Adrenal gland (tissue), 5 donors: Measurements from ENCODE around the gene GALNT7.
A peak's percentile ranks its signal among the peaks of the same experiment; 100 is the strongest.

ENCODE experiments used
- CTCF ChIP-seq, 6 experiments: fragments of 450-650 bp in 4 of 6; fragments of 200-600 bp in 2 of 6; sonication (generic) in 1 of 6; IDR thresholded peaks; 1 replicate in 5 of 6; 2 replicates in 1 of 6; pipeline versions ENCODE4 v1.5.1 to v1.8.0; 2016 to 2021; ENCODE audit warnings: antibody characterized with exemption in 6 of 6, mild to moderate bottlenecking in 2 of 6, moderate library complexity in 1 of 6
- POLR2A ChIP-seq, 2 donors: fragments of 450-650 bp; IDR thresholded peaks; one replicate each; pipeline ENCODE4 v1.6.1; 2017; ENCODE audit warnings: antibody characterized with exemption in 2 of 2, mild to moderate bottlenecking in 2 of 2, moderate library complexity in 1 of 2
- donor health status: DM: no; HTN: no; CAD: no.

DNA sequence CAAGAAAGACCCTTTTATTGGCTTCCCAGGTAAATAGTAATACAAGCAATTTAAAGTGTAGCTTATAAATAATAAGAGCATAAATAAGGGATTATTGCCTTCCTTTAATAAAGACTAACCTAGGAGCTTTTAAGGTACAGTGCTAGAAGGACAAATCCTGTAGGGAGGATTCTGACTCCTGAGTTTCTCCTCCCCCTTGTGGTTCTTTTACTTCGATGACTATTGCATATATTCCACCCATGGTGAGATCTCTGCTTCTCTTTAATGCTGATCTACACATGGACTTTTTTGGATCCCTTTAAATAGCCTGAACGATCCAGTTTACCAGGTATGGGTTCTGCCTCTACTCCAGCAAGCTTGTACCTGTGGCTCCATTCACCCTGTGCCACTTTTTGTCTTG lies 2.5 kb downstream of the GALNT7 start:
- TF ChIP-seq CTCF (IDR thresholded peaks at IDR 0.05) = peak in 1 of 6 experiments; percentile 11
- no peak for TF ChIP-seq POLR2A (IDR thresholded peaks at IDR 0.05)
